PC-3 (cell line): ENCODE data around the gene AADAC. TPM values are rescaled to one million over a fixed set of nuclear protein-coding genes. Genes with fewer than 3 reads are reported as not detected.
"Not testable (repeated sequence)": the region's sequence is repeated elsewhere in the genome, so short reads cannot be mapped to it uniquely, and the experiment has no call there.

ENCODE experiments used
- ATAC-seq: fragments of 200-7000 bp; cut with Tn5 transposase; 2 replicates; pipeline ENCODE4 v1.9.1; 2020; ENCODE audit warnings: mild to moderate bottlenecking, moderate library complexity
- BruUV-seq: library from RNA; stranded (reverse); fragments of 400-500 nt; replicated peaks from 2 replicates; lab custom pipeline; 2021; lab: Mats Ljungman, UMichigan
- CTCF ChIA-PET: fragments of 300-600 bp; sonication (Branson Sonifier 250); formaldehyde crosslinking; loops from one replicate; lab custom pipeline; 2022; ENCODE audit warnings: antibody characterized with exemption; lab: Charles Lee
- POLR2A ChIA-PET: fragments of 300-600 bp; sonication (Branson Sonifier 250); formaldehyde crosslinking; loops from one replicate; lab custom pipeline; 2022; ENCODE audit warnings: antibody characterized with exemption; ENCODE audit not compliant: unreplicated experiment; lab: Charles Lee
- DNase-seq: peaks from one replicate; pipeline ENCODE4 v3.0.0-alpha.2; 2015
- H2AFZ ChIP-seq: fragments of 300-600 bp; sonication (generic); 2 replicates; pipeline ENCODE4 v1.6.0; 2016; ENCODE audit warnings: antibody characterized with exemption, low read length
- H3F3A ChIP-seq: fragments of 300-600 bp; sonication (generic); one replicate; pipeline ENCODE4 v1.6.0; 2017; ENCODE audit warnings: antibody characterized with exemption, low read length, control low read depth, mild to moderate bottlenecking; ENCODE audit not compliant: unreplicated experiment
- H3K27ac ChIP-seq: fragments of 300-600 bp; sonication (generic); 2 replicates; pipeline ENCODE4 v1.5.1; 2016; ENCODE audit warnings: mild to moderate bottlenecking, low read length
- H3K27me3 ChIP-seq: fragments of 300-600 bp; sonication (generic); 2 replicates; pipeline ENCODE4 v1.6.1; 2016; ENCODE audit warnings: low read length, mixed read lengths
- H3K36me3 ChIP-seq: fragments of 300-600 bp; sonication (generic); 2 replicates; pipeline ENCODE4 v1.6.1; 2016; ENCODE audit warnings: low read depth, mixed run types, low read length, mixed read lengths
- H3K4me1 ChIP-seq: fragments of 300-600 bp; sonication (generic); 2 replicates; pipeline ENCODE4 v1.5.1; 2016; ENCODE audit warnings: low read length; ENCODE audit not compliant: insufficient read depth
- H3K4me2 ChIP-seq: fragments of 300-600 bp; sonication (generic); 2 replicates; pipeline ENCODE4 v1.6.0; 2016; ENCODE audit warnings: low read length
- H3K4me3 ChIP-seq: fragments of 300-600 bp; sonication (generic); 2 replicates; pipeline ENCODE4 v1.5.1; 2016; ENCODE audit warnings: mild to moderate bottlenecking, low read length, mixed read lengths
- H3K79me2 ChIP-seq: fragments of 300-600 bp; sonication (generic); 2 replicates; pipeline ENCODE4 v1.6.1; 2017; ENCODE audit warnings: low read length, mixed read lengths
- H3K9ac ChIP-seq: fragments of 300-600 bp; sonication (generic); 2 replicates; pipeline ENCODE4 v1.6.0; 2016; ENCODE audit warnings: mild to moderate bottlenecking, low read length
- H3K9me2 ChIP-seq: fragments of 300-600 bp; sonication (generic); replicated peaks from 2 replicates; pipeline ENCODE4 v1.6.1; 2016; ENCODE audit warnings: mixed run types, low read length, mixed read lengths
- H3K9me3 ChIP-seq: fragments of 300-600 bp; sonication (generic); 2 replicates; pipeline ENCODE4 v1.6.1; 2016; ENCODE audit warnings: low read length, mixed read lengths
- H4K20me1 ChIP-seq: fragments of 300-600 bp; sonication (generic); 2 replicates; pipeline ENCODE4 v1.6.1; 2016; ENCODE audit warnings: low read length, mixed read lengths
- EZH2 ChIP-seq: fragments of 300-600 bp; sonication (generic); IDR thresholded peaks from one replicate; pipeline ENCODE4 v1.6.1; 2017; ENCODE audit warnings: antibody characterized with exemption, mild to moderate bottlenecking, low read length; ENCODE audit not compliant: unreplicated experiment
- EZH2phosphoT487 ChIP-seq: fragments of 300-600 bp; sonication (generic); IDR thresholded peaks from 2 replicates; pipeline ENCODE4 v1.6.1; 2018; ENCODE audit warnings: mild to moderate bottlenecking, antibody characterized with exemption, low read length, borderline replicate concordance
- intact Hi-C: fragments of 100-400 bp; cut with micrococcal nuclease; formaldehyde crosslinking; loops from 2 replicates; pipeline ENCODE4 v1.9.0; 2023
- total RNA-seq: library from RNA; depleted of rRNA; stranded (reverse); fragments of >200 nt; gene quantifications from 2 replicates; pipeline ENCODE4 v1.2.3, GENCODE V29; 2014
- TF ChIP-seq, protein P1 (sequence below): fragments of 300-600 bp; sonication (generic); conservative IDR thresholded peaks from 2 replicates; pipeline ENCODE4 v1.5.1; 2017; ENCODE audit warnings: antibody characterized with exemption, low read depth, mild to moderate bottlenecking, low read length

Gene AADAC
- total RNA-seq, 1 experiment from 2014 or later, result 0.18 TPM

DNA sequence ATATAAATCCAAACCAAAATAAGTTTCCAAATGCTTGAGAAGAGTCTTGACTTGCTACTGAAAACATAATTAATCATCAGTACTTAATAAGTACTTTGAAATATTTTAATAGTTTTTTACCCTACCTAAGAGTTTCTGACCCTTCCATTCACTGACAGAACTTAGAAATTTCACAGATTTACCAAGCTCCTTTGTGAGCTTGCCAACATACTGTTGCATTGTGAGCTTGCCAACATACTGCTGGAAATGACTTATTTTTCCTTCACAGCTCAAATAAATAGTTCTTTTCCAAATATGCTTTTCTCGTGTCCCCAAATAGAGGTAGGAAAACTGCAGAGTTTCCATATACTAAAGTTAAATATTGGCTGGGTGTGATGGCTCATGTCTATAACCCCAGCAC lies 9.6 kb upstream of the AADAC start:
- no TSS peak for BruUV-seq
- POLR2A ChIA-PET, result no interaction called here

DNA sequence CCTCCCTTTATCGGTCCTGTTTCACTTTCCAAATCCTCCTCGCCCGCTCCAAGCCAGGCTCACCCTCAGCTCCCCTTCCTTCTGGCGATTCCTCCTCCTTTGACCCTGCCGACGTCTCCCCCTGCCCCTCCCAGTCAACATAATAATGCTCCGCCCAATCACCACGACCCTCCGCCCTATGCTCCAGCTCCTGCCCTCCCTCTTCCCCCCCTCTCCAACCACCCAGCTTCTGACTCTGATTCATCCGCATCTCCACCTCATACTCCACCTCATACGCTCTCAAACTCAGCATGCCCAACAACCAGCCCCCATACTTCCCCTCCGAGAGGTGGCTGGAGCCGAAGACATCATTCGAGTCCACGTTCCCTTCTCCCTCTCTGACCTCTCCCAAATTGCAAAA lies 7.1 kb upstream of the AADAC start:
- no peaks in the 10 kb centered on the region for H3K27me3 ChIP-seq
- H3K9me2 ChIP-seq, result no peaks in the 10 kb centered on the region
- ChIA-PET CTCF (no interaction called here), POLR2A (no interaction called here)
- no peak overlapping the region for H3K9ac ChIP-seq
- no peaks in the 10 kb centered on the region for H3K9me3 ChIP-seq
- BruUV-seq, result no TSS peak
- H3K4me2 ChIP-seq, result no peak overlapping the region
- H4K20me1 ChIP-seq, result no peaks in the 10 kb centered on the region
- TF ChIP-seq EZH2phosphoT487, result no peak
- TF ChIP-seq, protein P1, sequence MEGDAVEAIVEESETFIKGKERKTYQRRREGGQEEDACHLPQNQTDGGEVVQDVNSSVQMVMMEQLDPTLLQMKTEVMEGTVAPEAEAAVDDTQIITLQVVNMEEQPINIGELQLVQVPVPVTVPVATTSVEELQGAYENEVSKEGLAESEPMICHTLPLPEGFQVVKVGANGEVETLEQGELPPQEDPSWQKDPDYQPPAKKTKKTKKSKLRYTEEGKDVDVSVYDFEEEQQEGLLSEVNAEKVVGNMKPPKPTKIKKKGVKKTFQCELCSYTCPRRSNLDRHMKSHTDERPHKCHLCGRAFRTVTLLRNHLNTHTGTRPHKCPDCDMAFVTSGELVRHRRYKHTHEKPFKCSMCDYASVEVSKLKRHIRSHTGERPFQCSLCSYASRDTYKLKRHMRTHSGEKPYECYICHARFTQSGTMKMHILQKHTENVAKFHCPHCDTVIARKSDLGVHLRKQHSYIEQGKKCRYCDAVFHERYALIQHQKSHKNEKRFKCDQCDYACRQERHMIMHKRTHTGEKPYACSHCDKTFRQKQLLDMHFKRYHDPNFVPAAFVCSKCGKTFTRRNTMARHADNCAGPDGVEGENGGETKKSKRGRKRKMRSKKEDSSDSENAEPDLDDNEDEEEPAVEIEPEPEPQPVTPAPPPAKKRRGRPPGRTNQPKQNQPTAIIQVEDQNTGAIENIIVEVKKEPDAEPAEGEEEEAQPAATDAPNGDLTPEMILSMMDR, result no peak
- no peak for TF ChIP-seq EZH2
- no peaks in the 10 kb centered on the region for H3K4me1 ChIP-seq
- H3K36me3 ChIP-seq, result no peaks in the 10 kb centered on the region
- no peak overlapping the region for H2AFZ ChIP-seq
- H3K27ac ChIP-seq, result no peak overlapping the region
- ATAC-seq, result no peak
- H3F3A ChIP-seq, result no peaks in the 10 kb centered on the region
- intact Hi-C loops, result no loop called here
- H3K4me3 ChIP-seq, result no peak overlapping the region
- no peak for DNase-seq
- H3K79me2 ChIP-seq, result no peaks in the 10 kb centered on the region

More for the DNA sequence above, 9.6 kb upstream of the AADAC start:
- CTCF ChIA-PET, result no interaction called here
- DNase-seq, result no peak
- H3K9ac ChIP-seq, result no peak overlapping the region
- intact Hi-C loops, result no loop called here
- H3K27ac ChIP-seq, result no peak overlapping the region
- H3K4me3 ChIP-seq, result no peak overlapping the region
- no peaks in the 10 kb centered on the region for H3K27me3 ChIP-seq
- H3K36me3 ChIP-seq, result no peaks in the 10 kb centered on the region
- H3K4me2 ChIP-seq, result no peak overlapping the region
- no peaks in the 10 kb centered on the region for H3K9me2 ChIP-seq
- H4K20me1 ChIP-seq, result no peaks in the 10 kb centered on the region
- H3K4me1 ChIP-seq, result peaks cover 7% of the 10 kb centered on the region
- H3K79me2 ChIP-seq, result no peaks in the 10 kb centered on the region
- no peak for TF ChIP-seq EZH2phosphoT487
- TF ChIP-seq EZH2, result no peak
- TF ChIP-seq, protein P1, result no peak
- no peaks in the 10 kb centered on the region for H3F3A ChIP-seq
- no peak for ATAC-seq
- no peaks in the 10 kb centered on the region for H3K9me3 ChIP-seq
- H2AFZ ChIP-seq, result no peak overlapping the region

DNA sequence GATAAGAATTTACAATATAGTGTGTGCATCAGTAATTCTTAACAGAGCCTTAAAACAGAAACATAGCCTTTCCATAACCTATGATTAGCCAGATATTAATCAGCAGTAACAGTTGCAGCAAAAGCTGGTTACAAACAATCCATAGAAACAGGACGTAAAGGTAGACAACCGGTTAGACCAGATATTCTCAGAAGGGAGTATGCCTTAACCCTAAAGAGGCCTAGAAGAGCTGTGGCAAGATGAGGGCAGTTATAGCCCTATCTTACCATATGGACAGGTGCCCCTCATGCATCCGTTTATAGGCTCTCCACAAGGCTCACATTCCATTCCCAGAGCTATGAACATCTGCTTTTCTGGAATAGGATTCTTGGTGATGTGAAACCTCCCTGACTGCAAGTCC lies 5.0 kb upstream of the AADAC start:
- DNase-seq, H3K27ac ChIP-seq, H4K20me1 ChIP-seq, H3K4me1 ChIP-seq, H2AFZ ChIP-seq, H3K9me2 ChIP-seq, intact Hi-C loops, H3K9me3 ChIP-seq, H3K9ac ChIP-seq, CTCF ChIA-PET, H3K27me3 ChIP-seq, H3F3A ChIP-seq, H3K4me2 ChIP-seq, H3K4me3 ChIP-seq, H3K79me2 ChIP-seq, POLR2A ChIA-PET, ATAC-seq, H3K36me3 ChIP-seq, BruUV-seq: not testable (repeated sequence)
